ENCODE data around the gene CLUH.

CLUH gene, protein sequence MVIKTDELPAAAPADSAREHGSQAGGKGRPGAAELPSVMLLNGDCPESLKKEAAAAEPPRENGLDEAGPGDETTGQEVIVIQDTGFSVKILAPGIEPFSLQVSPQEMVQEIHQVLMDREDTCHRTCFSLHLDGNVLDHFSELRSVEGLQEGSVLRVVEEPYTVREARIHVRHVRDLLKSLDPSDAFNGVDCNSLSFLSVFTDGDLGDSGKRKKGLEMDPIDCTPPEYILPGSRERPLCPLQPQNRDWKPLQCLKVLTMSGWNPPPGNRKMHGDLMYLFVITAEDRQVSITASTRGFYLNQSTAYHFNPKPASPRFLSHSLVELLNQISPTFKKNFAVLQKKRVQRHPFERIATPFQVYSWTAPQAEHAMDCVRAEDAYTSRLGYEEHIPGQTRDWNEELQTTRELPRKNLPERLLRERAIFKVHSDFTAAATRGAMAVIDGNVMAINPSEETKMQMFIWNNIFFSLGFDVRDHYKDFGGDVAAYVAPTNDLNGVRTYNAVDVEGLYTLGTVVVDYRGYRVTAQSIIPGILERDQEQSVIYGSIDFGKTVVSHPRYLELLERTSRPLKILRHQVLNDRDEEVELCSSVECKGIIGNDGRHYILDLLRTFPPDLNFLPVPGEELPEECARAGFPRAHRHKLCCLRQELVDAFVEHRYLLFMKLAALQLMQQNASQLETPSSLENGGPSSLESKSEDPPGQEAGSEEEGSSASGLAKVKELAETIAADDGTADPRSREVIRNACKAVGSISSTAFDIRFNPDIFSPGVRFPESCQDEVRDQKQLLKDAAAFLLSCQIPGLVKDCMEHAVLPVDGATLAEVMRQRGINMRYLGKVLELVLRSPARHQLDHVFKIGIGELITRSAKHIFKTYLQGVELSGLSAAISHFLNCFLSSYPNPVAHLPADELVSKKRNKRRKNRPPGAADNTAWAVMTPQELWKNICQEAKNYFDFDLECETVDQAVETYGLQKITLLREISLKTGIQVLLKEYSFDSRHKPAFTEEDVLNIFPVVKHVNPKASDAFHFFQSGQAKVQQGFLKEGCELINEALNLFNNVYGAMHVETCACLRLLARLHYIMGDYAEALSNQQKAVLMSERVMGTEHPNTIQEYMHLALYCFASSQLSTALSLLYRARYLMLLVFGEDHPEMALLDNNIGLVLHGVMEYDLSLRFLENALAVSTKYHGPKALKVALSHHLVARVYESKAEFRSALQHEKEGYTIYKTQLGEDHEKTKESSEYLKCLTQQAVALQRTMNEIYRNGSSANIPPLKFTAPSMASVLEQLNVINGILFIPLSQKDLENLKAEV (N-terminal part only)

GRCh38 chr17:2711608-2712299 is at the start of gene CLUH:
Gene CLUH (minus strand): TSS chr17:2711764. CDS start chr17:2711661, 103 bp downstream.
- peak; percentile 96 for DNase-seq

DNA sequence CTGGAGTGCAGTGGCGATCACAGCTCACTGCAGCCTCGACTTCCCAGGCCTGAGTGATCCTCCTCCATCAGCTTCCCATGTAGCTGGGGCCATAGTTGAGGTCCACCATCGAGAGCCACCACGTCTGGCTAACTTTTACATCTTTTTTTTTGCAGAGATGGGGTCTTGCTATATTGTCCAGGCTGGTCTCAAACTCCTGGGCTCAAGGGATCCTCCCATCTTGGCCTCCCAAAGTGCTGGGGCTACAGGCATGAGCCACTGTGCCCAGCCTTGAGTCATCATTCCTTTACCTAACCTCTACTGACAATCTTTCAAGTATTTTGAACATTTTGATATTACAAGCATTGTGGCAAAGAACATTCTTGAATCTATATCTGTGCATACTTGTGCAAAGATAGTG is 47.3 kb upstream of the CLUH start:
- DNase-seq = no peak

GRCh38 chr17:2755891-2756724 is 44.5 kb upstream of the CLUH start:
- DNase-seq = no peak

DNA sequence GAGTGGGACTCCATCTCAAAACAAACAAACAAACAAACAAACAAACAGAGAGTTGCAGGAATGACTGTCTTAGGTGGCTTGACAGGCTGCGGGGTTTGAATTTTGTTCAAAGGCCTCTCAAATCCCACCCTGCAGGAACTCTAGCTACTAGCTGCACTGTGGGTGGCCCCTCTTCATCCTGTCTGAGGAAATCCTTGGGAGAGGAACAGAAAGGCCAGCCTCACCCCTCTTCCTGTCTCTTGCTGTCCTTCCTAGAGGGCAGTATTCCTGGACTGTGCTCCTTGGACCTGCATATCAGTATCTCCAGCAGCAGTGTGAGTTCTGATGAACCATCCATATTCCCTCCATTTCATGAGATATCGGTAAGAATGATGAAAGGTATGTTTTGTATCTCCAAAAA is 39.9 kb upstream of the CLUH start:
- no peak for DNase-seq

- DNase-seq = no peak
Measured at GRCh38 chr17:2750721-2751120, 39.2 kb upstream of the CLUH start.

- peak; percentile 82 for DNase-seq
Measured at GRCh38 chr17:2749784-2750181, 38.2 kb upstream of the CLUH start.

DNA sequence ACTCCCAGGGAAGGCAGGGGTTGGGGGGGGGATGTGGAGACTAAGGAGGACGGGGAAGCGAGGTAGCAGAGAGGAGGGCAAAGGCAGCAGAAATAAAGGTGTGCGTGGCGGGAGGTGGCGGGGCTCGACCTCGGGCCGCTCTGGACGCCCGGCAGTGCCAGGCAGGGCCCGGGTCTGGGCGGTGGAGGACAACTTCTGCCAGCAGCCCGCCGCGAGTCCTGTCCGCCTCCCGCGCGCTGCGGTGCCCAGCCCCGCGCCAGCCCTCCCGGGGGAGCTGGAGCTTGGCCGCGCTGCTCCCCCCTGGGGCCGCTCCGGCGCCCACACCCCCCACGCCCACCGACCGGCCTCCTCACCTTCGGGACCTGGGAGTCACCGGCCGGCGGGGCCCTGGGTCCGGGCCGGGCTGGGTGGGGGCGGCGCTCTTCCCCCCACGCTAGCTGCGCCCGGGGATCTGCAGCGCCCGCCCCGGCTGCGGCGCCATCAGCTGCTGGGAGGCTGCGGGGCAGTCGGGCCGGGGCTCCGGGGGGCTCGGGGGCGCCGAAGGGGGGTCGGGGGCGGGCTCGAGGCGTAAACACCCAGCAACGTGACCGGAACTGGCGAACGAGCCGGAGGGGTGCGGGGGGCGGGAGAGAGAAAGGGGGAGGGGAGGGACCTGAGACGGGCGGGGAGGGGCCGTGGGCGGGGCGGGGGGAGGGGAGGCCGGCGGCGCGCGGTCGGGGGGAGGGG is 37.7 kb upstream of the CLUH start, which contains the start of gene CCDC92B:
Gene CCDC92B, minus strand, starts transcription at position 595 of the 726 bp plus-strand sequence. CDS start 14,507 bp downstream, outside the sequence.
- DNase-seq = no peak

DNA sequence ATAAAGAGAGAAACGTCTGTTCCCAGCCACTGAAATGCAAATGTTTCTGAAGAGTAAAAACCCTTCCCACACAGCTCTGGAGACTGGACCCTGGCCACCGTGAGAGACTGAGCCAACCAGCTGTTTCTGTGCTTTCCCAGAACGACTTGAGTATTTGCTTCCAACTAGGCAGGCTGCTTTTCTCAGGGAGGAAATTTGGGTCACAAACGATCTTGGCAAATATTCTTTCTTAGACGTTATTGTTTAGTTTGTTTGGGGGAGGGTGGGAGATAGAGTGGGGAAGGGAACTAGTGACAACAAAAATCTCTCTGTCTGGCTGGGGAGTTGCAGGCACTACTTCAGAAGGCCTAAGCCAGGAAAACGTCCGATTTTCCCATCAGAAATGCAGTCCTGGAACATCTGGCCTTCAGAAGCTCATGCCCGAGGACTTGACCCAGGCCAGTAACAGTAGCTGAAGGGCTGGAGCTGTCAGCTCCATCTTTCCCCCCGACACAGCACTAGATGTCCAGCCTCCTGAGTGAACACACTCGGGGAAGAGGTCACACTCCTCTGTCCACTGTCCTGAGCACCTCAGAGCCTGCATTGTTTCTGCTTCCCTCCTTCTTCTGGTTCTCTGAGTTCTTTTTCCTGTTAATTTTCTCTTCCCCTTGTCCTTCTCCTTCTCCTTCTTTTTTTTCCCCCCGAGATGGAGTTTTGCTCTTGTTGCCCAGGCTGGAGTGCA is 33.9 kb upstream of the CLUH start:
- peak; percentile 85 for DNase-seq

DNA sequence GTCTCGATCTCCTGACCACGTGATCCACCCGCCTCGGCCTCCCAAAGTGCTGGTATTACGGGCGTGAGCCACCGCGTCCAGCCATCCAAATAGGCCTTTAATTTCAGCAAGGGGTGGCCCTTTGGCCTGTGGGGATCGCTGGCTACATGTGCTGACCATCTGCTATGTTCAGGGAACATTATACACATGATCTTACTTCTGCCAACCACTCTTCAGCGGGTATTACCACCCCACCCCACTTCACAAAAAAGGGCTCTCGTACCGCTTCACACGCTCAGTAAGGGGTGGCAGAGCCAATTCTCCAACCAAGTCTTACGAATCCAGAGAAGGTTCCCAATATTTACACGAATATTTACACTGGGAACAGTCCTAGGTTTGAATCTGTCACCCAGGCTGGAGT is 26.1 kb upstream of the CLUH start:
- no peak for DNase-seq

DNA sequence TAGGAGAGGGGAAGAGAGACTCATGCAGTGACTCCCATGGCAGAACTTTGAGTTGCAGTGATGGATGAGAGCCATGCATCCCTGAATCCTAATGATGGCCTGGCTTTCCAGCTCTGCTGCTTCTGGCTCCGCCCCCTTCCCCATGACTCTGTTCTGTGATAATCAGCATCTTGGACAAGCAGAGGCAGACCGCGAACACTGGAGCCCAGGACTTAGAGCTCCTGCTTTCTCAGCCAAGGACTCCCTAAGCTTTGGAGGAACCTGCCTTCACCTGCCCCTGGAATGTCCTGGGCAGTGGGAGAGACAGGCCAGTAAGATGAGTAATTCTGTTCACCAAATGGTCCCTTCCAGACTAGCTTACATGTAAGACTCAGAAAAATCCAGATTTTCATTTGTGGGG is 25.4 kb upstream of the CLUH start:
- no peak for DNase-seq

- DNase-seq = no peak
Measured at GRCh38 chr17:2735896-2736295, 24.3 kb upstream of the CLUH start.

- no peak for DNase-seq
Measured at GRCh38 chr17:2734939-2735338, 23.4 kb upstream of the CLUH start.

GRCh38 chr17:2731807-2732206 is 20.2 kb upstream of the CLUH start:
- DNase-seq = no peak

GRCh38 chr17:2730764-2731353 is 19.3 kb upstream of the CLUH start:
- no peak for DNase-seq

DNA sequence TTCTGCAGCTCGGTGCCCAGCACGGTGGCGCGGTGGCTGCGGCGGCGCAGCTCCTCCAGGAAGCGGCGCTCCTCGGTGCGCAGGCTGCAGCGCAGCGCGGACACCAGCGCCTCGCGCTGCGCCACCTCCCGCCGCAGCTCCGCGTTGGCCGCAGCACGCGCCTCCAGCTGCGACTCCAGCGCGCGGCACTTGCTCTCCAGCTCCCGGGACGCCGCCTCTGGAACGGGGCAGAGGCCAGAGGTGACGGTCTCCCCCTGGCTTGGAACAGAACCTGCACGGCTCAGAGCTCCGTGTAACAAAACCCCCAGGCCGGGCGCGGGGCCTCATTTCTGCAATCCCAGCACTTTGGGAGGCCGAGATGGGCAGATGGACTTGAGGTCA is 13.2 kb upstream of the CLUH start:
- DNase-seq = no peak

GRCh38 chr17:2723997-2724783 is 12.6 kb upstream of the CLUH start:
- peak; percentile 76 for DNase-seq

DNA sequence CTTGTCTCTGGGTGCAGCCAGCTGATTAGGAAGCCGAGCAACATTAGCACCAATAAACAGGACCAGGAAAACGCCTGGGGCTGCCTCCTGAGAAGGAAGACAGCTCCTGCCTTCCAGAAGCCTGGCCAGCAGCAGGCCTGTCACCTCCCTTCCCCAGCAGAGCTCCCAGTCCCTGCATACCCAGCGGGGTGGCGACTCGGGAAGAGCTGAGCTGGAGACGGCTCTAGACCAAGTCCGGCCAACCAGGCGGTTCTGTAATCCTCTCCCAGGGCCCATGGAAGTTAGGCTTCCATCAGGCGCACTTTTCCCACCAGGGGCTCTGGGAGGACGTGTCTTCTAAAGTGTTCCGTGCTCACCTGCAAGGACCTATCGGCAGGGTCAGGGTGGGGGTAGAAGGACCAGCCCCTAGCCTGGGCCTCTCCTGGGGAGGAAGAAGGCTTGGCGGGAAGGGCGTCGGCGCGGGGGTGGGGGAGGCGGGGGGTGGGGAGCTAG is 12.0 kb upstream of the CLUH start:
- DNase-seq = no peak

- no peak for DNase-seq
Measured at GRCh38 chr17:2722611-2723010, 11.0 kb upstream of the CLUH start.

DNA sequence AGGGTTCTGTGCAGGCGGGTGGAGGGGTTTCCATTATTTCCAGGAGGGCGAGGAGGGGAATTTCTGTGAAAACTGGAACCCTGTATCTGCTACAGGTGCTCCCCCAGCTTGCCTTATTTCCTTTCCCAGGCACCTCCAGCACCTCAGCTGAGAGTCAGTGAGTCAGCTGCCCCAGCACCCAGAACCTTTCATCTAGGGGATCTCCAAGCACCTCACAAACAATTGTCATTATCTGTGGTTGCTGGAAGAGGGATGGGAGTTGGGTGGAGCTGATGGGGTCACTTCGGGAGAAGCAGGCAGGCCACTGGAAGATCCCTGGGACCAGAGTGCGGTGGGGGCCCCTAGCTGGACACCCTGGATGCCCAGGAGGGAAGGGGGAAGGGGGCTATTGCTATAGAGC is 10.0 kb upstream of the CLUH start:
- DNase-seq = no peak

Measured in left hindlimb (tissue), 1 donor.